Measurements from ENCODE around the gene CADM2. TPM values are rescaled to one million over a fixed set of nuclear protein-coding genes. Genes with fewer than 3 reads are reported as not detected.
A peak's percentile ranks its signal among the peaks of the same experiment; 100 is the strongest.

CADM2 gene
- total RNA-seq, 1 experiment from 2014 or later, result 0.47 TPM

DNA sequence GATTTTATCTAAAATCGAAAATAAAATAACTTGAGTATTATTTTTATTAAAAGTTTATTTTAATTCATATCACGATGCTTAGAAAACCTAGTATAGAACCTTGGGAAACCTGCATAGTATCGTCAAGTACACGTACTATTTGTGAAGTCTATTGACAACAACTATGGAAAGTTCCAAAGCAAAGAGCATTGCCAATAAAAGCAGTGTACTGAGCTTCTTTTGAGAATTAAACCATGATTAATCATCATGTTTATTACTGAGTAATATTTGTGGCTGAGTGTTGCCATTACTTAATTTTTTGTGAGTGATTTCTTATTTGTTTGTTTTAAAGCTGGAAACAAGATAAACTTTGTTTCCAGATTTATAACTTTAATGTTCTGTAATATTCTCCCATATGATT lies 674.1 kb downstream of the CADM2 start:
- POLR2A ChIA-PET (ENCODE audit: unreplicated experiment), result interaction anchor here (0.5 to 0.6 kb wide), 2 partner anchors 19 to 1575 kb away, joined by 3 to 4 read pairs; no protein-coding TSS in a partner anchor
- intact Hi-C loops (cut with micrococcal nuclease), result no loop called here
- H3F3A ChIP-seq (ENCODE audit: low read length, unreplicated experiment), result no peaks in the 10 kb centered on the region
- H3K27me3 ChIP-seq (ENCODE audit: low read length), result no peaks in the 10 kb centered on the region
- DNase-seq (peak; percentile 58), ATAC-seq (peak; percentile 76)
- no peak overlapping the region for H3K4me2 ChIP-seq (ENCODE audit: low read length)
- CTCF ChIA-PET, result no interaction called here
- no peak overlapping the region for H3K27ac ChIP-seq (ENCODE audit: low read length)
- no peak for TF ChIP-seq EZH2 (IDR thresholded peaks at IDR 0.05; ENCODE audit: low read length, unreplicated experiment)
- TF ChIP-seq EZH2phosphoT487 (IDR thresholded peaks at IDR 0.05; ENCODE audit: borderline replicate concordance, low read length), result no peak
- TF ChIP-seq, protein P1, sequence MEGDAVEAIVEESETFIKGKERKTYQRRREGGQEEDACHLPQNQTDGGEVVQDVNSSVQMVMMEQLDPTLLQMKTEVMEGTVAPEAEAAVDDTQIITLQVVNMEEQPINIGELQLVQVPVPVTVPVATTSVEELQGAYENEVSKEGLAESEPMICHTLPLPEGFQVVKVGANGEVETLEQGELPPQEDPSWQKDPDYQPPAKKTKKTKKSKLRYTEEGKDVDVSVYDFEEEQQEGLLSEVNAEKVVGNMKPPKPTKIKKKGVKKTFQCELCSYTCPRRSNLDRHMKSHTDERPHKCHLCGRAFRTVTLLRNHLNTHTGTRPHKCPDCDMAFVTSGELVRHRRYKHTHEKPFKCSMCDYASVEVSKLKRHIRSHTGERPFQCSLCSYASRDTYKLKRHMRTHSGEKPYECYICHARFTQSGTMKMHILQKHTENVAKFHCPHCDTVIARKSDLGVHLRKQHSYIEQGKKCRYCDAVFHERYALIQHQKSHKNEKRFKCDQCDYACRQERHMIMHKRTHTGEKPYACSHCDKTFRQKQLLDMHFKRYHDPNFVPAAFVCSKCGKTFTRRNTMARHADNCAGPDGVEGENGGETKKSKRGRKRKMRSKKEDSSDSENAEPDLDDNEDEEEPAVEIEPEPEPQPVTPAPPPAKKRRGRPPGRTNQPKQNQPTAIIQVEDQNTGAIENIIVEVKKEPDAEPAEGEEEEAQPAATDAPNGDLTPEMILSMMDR (conservative IDR thresholded peaks at IDR 0.05; ENCODE audit: low read depth, low read length), result no peak
- no peaks in the 10 kb centered on the region for H3K9me3 ChIP-seq (ENCODE audit: low read length)
- H3K9ac ChIP-seq (ENCODE audit: low read length), result no peak overlapping the region
- no peak overlapping the region for H3K4me3 ChIP-seq (ENCODE audit: low read length)
- BruUV-seq (replicated peaks), result no TSS peak
- no peaks in the 10 kb centered on the region for H4K20me1 ChIP-seq (ENCODE audit: low read length)
- no peaks in the 10 kb centered on the region for H3K79me2 ChIP-seq (ENCODE audit: low read length)
- no peak overlapping the region for H2AFZ ChIP-seq (ENCODE audit: low read length)
- H3K4me1 ChIP-seq (ENCODE audit: insufficient read depth, low read length), result peaks cover 15% of the 10 kb centered on the region
- no peaks in the 10 kb centered on the region for H3K36me3 ChIP-seq (ENCODE audit: low read depth, low read length)
- H3K9me2 ChIP-seq (replicated peaks; ENCODE audit: low read length), result no peaks in the 10 kb centered on the region

- no peaks in the 10 kb centered on the region for H3K79me2 ChIP-seq (ENCODE audit: low read length)
- DNase-seq (no peak), ATAC-seq (no peak)
- no peak overlapping the region for H2AFZ ChIP-seq (ENCODE audit: low read length)
- ChIA-PET CTCF (no interaction called here), POLR2A (ENCODE audit: unreplicated experiment) (interaction anchor here (0.7 kb wide), 1 partner anchor 20 kb away, joined by 3 read pairs; no protein-coding TSS in a partner anchor)
- no peaks in the 10 kb centered on the region for H3F3A ChIP-seq (ENCODE audit: low read length, unreplicated experiment)
- no peaks in the 10 kb centered on the region for H3K36me3 ChIP-seq (ENCODE audit: low read depth, low read length)
- H3K4me3 ChIP-seq (ENCODE audit: low read length), result no peak overlapping the region
- no TSS peak for BruUV-seq (replicated peaks)
- TF ChIP-seq EZH2 (IDR thresholded peaks at IDR 0.05; ENCODE audit: low read length, unreplicated experiment), result no peak
- TF ChIP-seq EZH2phosphoT487 (IDR thresholded peaks at IDR 0.05; ENCODE audit: borderline replicate concordance, low read length), result no peak
- TF ChIP-seq, protein P1 (conservative IDR thresholded peaks at IDR 0.05; ENCODE audit: low read depth, low read length), result no peak
- no peaks in the 10 kb centered on the region for H3K4me1 ChIP-seq (ENCODE audit: insufficient read depth, low read length)
- H3K9ac ChIP-seq (ENCODE audit: low read length), result no peak overlapping the region
- no peak overlapping the region for H3K27ac ChIP-seq (ENCODE audit: low read length)
- no peaks in the 10 kb centered on the region for H3K27me3 ChIP-seq (ENCODE audit: low read length)
- no peak overlapping the region for H3K4me2 ChIP-seq (ENCODE audit: low read length)
- no peaks in the 10 kb centered on the region for H4K20me1 ChIP-seq (ENCODE audit: low read length)
- intact Hi-C loops (cut with micrococcal nuclease), result no loop called here
- no peaks in the 10 kb centered on the region for H3K9me3 ChIP-seq (ENCODE audit: low read length)
- H3K9me2 ChIP-seq (replicated peaks; ENCODE audit: low read length), result no peaks in the 10 kb centered on the region
Observed at GRCh38 chr3:85652360-85652759, 693.6 kb downstream of the CADM2 start.

- no peaks in the 10 kb centered on the region for H4K20me1 ChIP-seq (ENCODE audit: low read length)
- no peak overlapping the region for H3K4me2 ChIP-seq (ENCODE audit: low read length)
- no peaks in the 10 kb centered on the region for H3K36me3 ChIP-seq (ENCODE audit: low read depth, low read length)
- no peaks in the 10 kb centered on the region for H3K9me3 ChIP-seq (ENCODE audit: low read length)
- H3K27ac ChIP-seq (ENCODE audit: low read length), result no peak overlapping the region
- no peak overlapping the region for H3K9ac ChIP-seq (ENCODE audit: low read length)
- no peaks in the 10 kb centered on the region for H3K79me2 ChIP-seq (ENCODE audit: low read length)
- no peak overlapping the region for H2AFZ ChIP-seq (ENCODE audit: low read length)
- H3K4me3 ChIP-seq (ENCODE audit: low read length), result no peak overlapping the region
- intact Hi-C loops (cut with micrococcal nuclease), result loop anchor here (5.0 kb wide), 1 partner anchor 142 kb away; no protein-coding TSS in a partner anchor
- no peak for ATAC-seq
- no peak for DNase-seq
- POLR2A ChIA-PET (ENCODE audit: unreplicated experiment), result no interaction called here
- no TSS peak for BruUV-seq (replicated peaks)
- CTCF ChIA-PET, result no interaction called here
- TF ChIP-seq EZH2 (IDR thresholded peaks at IDR 0.05; ENCODE audit: low read length, unreplicated experiment) (no peak), EZH2phosphoT487 (IDR thresholded peaks at IDR 0.05; ENCODE audit: borderline replicate concordance, low read length) (no peak)
- TF ChIP-seq, protein P1 (conservative IDR thresholded peaks at IDR 0.05; ENCODE audit: low read depth, low read length), result no peak
- no peaks in the 10 kb centered on the region for H3F3A ChIP-seq (ENCODE audit: low read length, unreplicated experiment)
- H3K27me3 ChIP-seq (ENCODE audit: low read length), result no peaks in the 10 kb centered on the region
- no peaks in the 10 kb centered on the region for H3K4me1 ChIP-seq (ENCODE audit: insufficient read depth, low read length)
- no peaks in the 10 kb centered on the region for H3K9me2 ChIP-seq (replicated peaks; ENCODE audit: low read length)
Observed at GRCh38 chr3:85660451-85660850, 701.7 kb downstream of the CADM2 start.
